ENCODE measurements around the gene OR8D1.

GRCh38 chr11:124322356-124322755 lies 8.6 kb upstream of the OR8D1 start:
- TF ChIP-seq CTCF (IDR thresholded peaks at IDR 0.05), result no peak
- no peak for TF ChIP-seq POLR2A (IDR thresholded peaks at IDR 0.05)
